Neural cell (in vitro differentiated cells): ENCODE data around the gene OTOG. TPM values are rescaled to one million over a fixed set of nuclear protein-coding genes. Genes with fewer than 3 reads are reported as not detected.

Experiments used
- H2AFZ ChIP-seq: fragments of 200-600, 300-800 bp; sonication (generic), shearing (Covaris generic); 2 replicates; pipeline ENCODE4 v1.6.0; 2014; ENCODE audit warnings: low read depth, mild to moderate bottlenecking, antibody characterized with exemption, low read length, moderate library complexity
- H3F3A ChIP-seq: fragments of 200-600 bp; shearing (Covaris generic); 2 replicates; pipeline ENCODE4 v1.6.1; 2016; ENCODE audit warnings: mild to moderate bottlenecking, moderate library complexity, mixed read lengths, antibody characterized with exemption, low read length; ENCODE audit not compliant: insufficient read depth, poor library complexity, severe bottlenecking
- H3K27ac ChIP-seq: fragments of 200-600, 300-800 bp; sonication (generic), shearing (Covaris generic); 2 replicates; pipeline ENCODE4 v1.5.1; 2014; ENCODE audit warnings: mild to moderate bottlenecking, low read length, moderate library complexity
- H3K27me3 ChIP-seq: fragments of 300-800, 200-600 bp; sonication (generic), shearing (Covaris generic); 2 replicates; pipeline ENCODE4 v1.6.0; 2014; ENCODE audit warnings: mild to moderate bottlenecking, low read depth, low read length, moderate library complexity; ENCODE audit not compliant: insufficient read depth
- H3K36me3 ChIP-seq: fragments of 300-800, 200-600 bp; sonication (generic), shearing (Covaris generic); 2 replicates; pipeline ENCODE4 v1.5.1; 2014; ENCODE audit warnings: mild to moderate bottlenecking, antibody characterized with exemption, low read length, moderate library complexity; ENCODE audit not compliant: insufficient read depth
- H3K4me2 ChIP-seq: fragments of 300-800, 200-600 bp; sonication (generic), shearing (Covaris generic); 2 replicates; pipeline ENCODE4 v1.6.0; 2014; ENCODE audit warnings: mild to moderate bottlenecking, low read length
- H3K4me3 ChIP-seq: fragments of 300-800, 200-600 bp; sonication (generic), shearing (Covaris generic); 2 replicates; pipeline ENCODE4 v1.5.1; 2014; ENCODE audit warnings: mild to moderate bottlenecking, low read length, moderate library complexity
- H3K79me2 ChIP-seq: fragments of 200-600 bp; shearing (Covaris generic); replicated peaks from 2 replicates; pipeline ENCODE4 v1.6.0; 2014; ENCODE audit warnings: mild to moderate bottlenecking, low read length, moderate library complexity; ENCODE audit not compliant: insufficient read depth
- H3K9ac ChIP-seq: fragments of 300-800, 200-600 bp; sonication (generic), shearing (Covaris generic); 2 replicates; pipeline ENCODE4 v1.6.1; 2016; ENCODE audit warnings: mild to moderate bottlenecking, low read length, mixed read lengths
- H3K9me2 ChIP-seq: fragments of 200-600 bp; shearing (Covaris generic); 2 replicates; pipeline ENCODE4 v1.6.1; 2016; ENCODE audit warnings: mild to moderate bottlenecking, low read length, mixed read lengths; ENCODE audit not compliant: insufficient read depth
- H3K9me3 ChIP-seq: fragments of 200-600, 300-800 bp; sonication (generic), shearing (Covaris generic); 2 replicates; pipeline ENCODE4 v1.6.1; 2016; ENCODE audit warnings: mild to moderate bottlenecking, mixed run types, low read length, moderate library complexity, mixed read lengths
- H4K20me1 ChIP-seq: fragments of 200-600 bp; shearing (Covaris generic); 2 replicates; pipeline ENCODE4 v1.6.1; 2016; ENCODE audit warnings: mild to moderate bottlenecking, mixed run types; ENCODE audit not compliant: insufficient read depth
- CTCF ChIP-seq: fragments of 450-650 bp; IDR thresholded peaks from 2 replicates; pipeline ENCODE4 v1.5.1; 2014; ENCODE audit warnings: antibody characterized with exemption, mild to moderate bottlenecking, moderate library complexity; ENCODE audit not compliant: poor library complexity, severe bottlenecking
- EP300 ChIP-seq: fragments of 450-650 bp; conservative IDR thresholded peaks from 2 replicates; pipeline ENCODE4 v1.6.1; 2014; ENCODE audit warnings: antibody characterized with exemption, mild to moderate bottlenecking, moderate library complexity; ENCODE audit not compliant: poor library complexity, severe bottlenecking
- EZH2 ChIP-seq: fragments of 200-600, 300-800 bp; shearing (Covaris generic), sonication (generic); IDR thresholded peaks from 2 replicates; pipeline ENCODE4 v1.6.1; 2014; ENCODE audit warnings: antibody characterized with exemption, low read length, borderline replicate concordance, mild to moderate bottlenecking; ENCODE audit not compliant: insufficient read depth, poor library complexity, severe bottlenecking
- MXI1 ChIP-seq: fragments of 450-650 bp; conservative IDR thresholded peaks from 2 replicates; pipeline ENCODE4 v1.6.1; 2014; ENCODE audit warnings: antibody characterized with exemption, mild to moderate bottlenecking; ENCODE audit not compliant: poor library complexity, severe bottlenecking
- POLR2AphosphoS5 ChIP-seq: IDR thresholded peaks from 2 replicates; pipeline ENCODE4 v1.6.1; 2012
- RAD21 ChIP-seq: fragments of 450-650 bp; conservative IDR thresholded peaks from 2 replicates; pipeline ENCODE4 v1.6.1; 2014; ENCODE audit warnings: antibody characterized with exemption, mild to moderate bottlenecking, moderate library complexity
- REST ChIP-seq: IDR thresholded peaks from 2 replicates; pipeline ENCODE4 v1.6.1; 2012; ENCODE audit warnings: borderline replicate concordance
- SMC3 ChIP-seq: fragments of 450-650 bp; conservative IDR thresholded peaks from 2 replicates; pipeline ENCODE4 v1.6.1; 2014; ENCODE audit warnings: antibody characterized with exemption, mild to moderate bottlenecking, moderate library complexity; ENCODE audit not compliant: poor library complexity
- TAF1 ChIP-seq: IDR thresholded peaks from 2 replicates; pipeline ENCODE4 v1.6.1; 2012; ENCODE audit warnings: low read depth
- polyA plus RNA-seq: library from polyadenylated mRNA; depleted of rRNA; stranded (reverse); fragments of >200 nt; gene quantifications from 2 replicates; pipeline ENCODE4 v1.2.3, GENCODE V29; 2014

The OTOG gene
- polyA plus RNA-seq, 1 donor from 2014 or later = not detected

DNA sequence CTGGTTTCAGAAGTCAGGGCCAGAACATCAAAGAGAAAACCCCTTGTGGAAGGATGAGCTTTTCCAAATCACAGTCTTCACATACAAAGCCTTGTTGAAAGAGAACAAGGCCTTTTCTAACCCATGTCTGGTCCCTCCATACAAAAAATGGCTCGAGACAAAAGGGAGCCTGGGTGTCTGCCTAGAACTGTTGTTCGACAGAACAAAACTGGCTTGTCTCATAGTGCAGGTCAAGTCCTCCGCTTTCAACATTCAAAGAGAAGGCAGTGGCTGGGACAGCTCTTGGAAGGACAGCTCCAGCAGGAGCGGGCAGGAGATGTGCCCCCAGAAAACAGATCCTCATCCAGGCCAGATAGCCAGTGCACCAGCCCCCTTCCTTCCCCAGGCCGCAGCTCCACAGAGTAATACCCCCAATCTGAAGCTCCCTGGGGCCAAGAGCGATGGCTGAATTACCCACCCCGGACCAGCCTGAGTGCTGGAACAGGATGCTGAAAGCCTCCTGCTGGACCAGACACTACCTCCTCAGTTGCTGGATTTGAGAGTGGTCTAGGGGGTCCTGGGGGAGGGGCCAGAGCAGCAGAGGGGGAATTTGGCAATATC lies 30.4 kb upstream of the OTOG start:
- Histone ChIP-seq H3K36me3 (no peaks in the 10 kb centered on the region), H3K9me2 (no peaks in the 10 kb centered on the region), H3K79me2 (no peaks in the 10 kb centered on the region), H4K20me1 (no peaks in the 10 kb centered on the region), H3K27me3 (no peaks in the 10 kb centered on the region), H3K27ac (no peak overlapping the region), H3K4me2 (no peak overlapping the region), H3K9me3 (no peaks in the 10 kb centered on the region), H3K4me3 (no peak overlapping the region), H3F3A (no peaks in the 10 kb centered on the region), H2AFZ (no peak overlapping the region), H3K9ac (no peak overlapping the region)
- TF ChIP-seq REST = no peak
- no peak for TF ChIP-seq TAF1
- no peak for TF ChIP-seq SMC3
- TF ChIP-seq EZH2 = no peak
- TF ChIP-seq EP300 = no peak
- TF ChIP-seq MXI1 = no peak

GRCh38 chr11:17517186-17517585 lies 29.9 kb upstream of the OTOG start:
- Histone ChIP-seq H3K9ac (no peak overlapping the region), H3K4me2 (no peak overlapping the region), H3K9me2 (no peaks in the 10 kb centered on the region), H3K27ac (no peak overlapping the region), H3K9me3 (no peaks in the 10 kb centered on the region), H4K20me1 (no peaks in the 10 kb centered on the region), H3K27me3 (no peaks in the 10 kb centered on the region), H2AFZ (no peak overlapping the region), H3F3A (no peaks in the 10 kb centered on the region), H3K4me3 (no peak overlapping the region), H3K36me3 (no peaks in the 10 kb centered on the region), H3K79me2 (no peaks in the 10 kb centered on the region)
- TF ChIP-seq MXI1 (no peak), CTCF (no peak), SMC3 (no peak), POLR2AphosphoS5 (no peak), EZH2 (no peak), TAF1 (no peak)

DNA sequence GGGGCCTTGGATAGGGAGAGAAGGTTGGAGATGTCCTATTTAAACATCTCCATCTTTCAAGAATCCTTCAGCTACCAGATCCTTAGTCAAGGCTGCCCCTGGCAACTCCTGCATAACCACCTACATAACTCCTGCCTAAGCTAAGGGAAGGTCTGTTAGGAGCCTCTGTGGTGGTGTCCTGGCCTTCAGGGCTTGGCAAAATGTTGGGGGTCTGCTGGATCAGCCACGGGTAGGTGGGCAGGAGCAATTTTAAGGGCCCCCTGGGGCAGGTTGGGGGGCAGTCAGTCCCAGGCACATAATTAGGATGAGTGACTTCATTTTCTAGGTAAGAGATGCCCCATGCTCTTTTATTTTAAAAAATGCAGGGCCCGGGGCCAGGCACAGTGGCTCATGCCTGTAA lies 28.7 kb upstream of the OTOG start:
- H4K20me1 ChIP-seq = no peaks in the 10 kb centered on the region
- H3K9me2 ChIP-seq = no peaks in the 10 kb centered on the region
- no peak overlapping the region for H3K4me2 ChIP-seq
- H3K9ac ChIP-seq = no peak overlapping the region
- TF ChIP-seq EP300 (no peak), SMC3 (no peak), TAF1 (no peak), EZH2 (no peak), RAD21 (no peak)
- H3K27me3 ChIP-seq = no peaks in the 10 kb centered on the region
- H3F3A ChIP-seq = no peaks in the 10 kb centered on the region
- no peaks in the 10 kb centered on the region for H3K79me2 ChIP-seq
- H3K27ac ChIP-seq = no peak overlapping the region
- H2AFZ ChIP-seq = no peak overlapping the region
- no peaks in the 10 kb centered on the region for H3K36me3 ChIP-seq
- H3K4me3 ChIP-seq = no peak overlapping the region
- no peaks in the 10 kb centered on the region for H3K9me3 ChIP-seq
